HepG2 (cell line): ENCODE measurements around the gene SLC5A10. TPM values are rescaled to one million over a fixed set of nuclear protein-coding genes. Genes with fewer than 3 reads are reported as not detected.

Source experiments
- EP300 ChIP-seq, 3 experiments: sonication (generic) in 1 of 3; formaldehyde crosslinking in 1 of 3; IDR thresholded peaks; 2 replicates each; pipeline versions ENCODE4 v1.5.1 to v1.6.1; 2011 to 2020; ENCODE audit warnings: low read depth in 2 of 3, low read length in 2 of 3, borderline replicate concordance in 1 of 3, improper control_type of control experiment in 1 of 3, mild to moderate bottlenecking in 1 of 3, missing genetic modification reagents in 1 of 3, moderate library complexity in 1 of 3
- MEIS2 ChIP-seq: sonication (generic); formaldehyde crosslinking; IDR thresholded peaks from 2 replicates; pipeline ENCODE4 v1.9.0; 2021; ENCODE audit warnings: mild to moderate bottlenecking, missing genetic modification reagents
- ZFY ChIP-seq: sonication (generic); formaldehyde crosslinking; IDR thresholded peaks from 2 replicates; pipeline ENCODE4 v1.4.0; 2020; ENCODE audit warnings: missing genetic modification reagents
- ZMYM2 ChIP-seq: sonication (generic); formaldehyde crosslinking; IDR thresholded peaks from 2 replicates; pipeline ENCODE4 v1.8.0; 2022; ENCODE audit warnings: mild to moderate bottlenecking, missing genetic modification reagents
- ZNF570 ChIP-seq: sonication (generic); formaldehyde crosslinking; IDR thresholded peaks from 2 replicates; pipeline ENCODE4 v1.4.0; 2020; ENCODE audit warnings: mild to moderate bottlenecking, missing genetic modification reagents, borderline replicate concordance
- polyA plus RNA-seq, 8 experiments: library from polyadenylated mRNA; depleted of rRNA in 3 of 8; stranded (reverse) in 7 of 8; unstranded in 1 of 8; fragments of >200 nt; fragmentation: Illumina TruSeq in 4 of 8; extraction: Trizol in 4 of 8; gene quantifications; 2 replicates each; pipeline versions ENCODE4 v1.2.1 to v1.2.3, GENCODE V29; 2011 to 2016; ENCODE audit warnings: low read depth in 4 of 8, missing spikeins in 1 of 8, mixed read lengths in 1 of 8; ENCODE audit not compliant: insufficient read depth in 1 of 8
- total RNA-seq, 5 experiments: library from RNA; depleted of rRNA; stranded (reverse); fragments of >200 nt; fragmentation: Illumina TruSeq; extraction: Trizol; gene quantifications; 2 replicates each; pipeline ENCODE4 v1.2.3, GENCODE V29; 2016; ENCODE audit warnings: low read depth in 1 of 5
- TF ChIP-seq, protein P1 (sequence below), 2 experiments: sonication (generic) in 1 of 2; formaldehyde crosslinking in 1 of 2; IDR thresholded peaks; 2 replicates each; pipeline versions ENCODE4 v1.6.1 to v1.9.0; 2014 to 2022; ENCODE audit warnings: antibody characterized with exemption in 1 of 2, borderline replicate concordance in 1 of 2, inconsistent platforms in 1 of 2, low read depth in 1 of 2, missing genetic modification reagents in 1 of 2
- TF ChIP-seq, protein P2 (sequence below): sonication (generic); formaldehyde crosslinking; IDR thresholded peaks from 2 replicates; pipeline ENCODE4 v1.4.0; 2020; ENCODE audit warnings: low read depth, missing genetic modification reagents
- TF ChIP-seq, protein P3 (sequence below): sonication (generic); formaldehyde crosslinking; conservative IDR thresholded peaks from 2 replicates; pipeline ENCODE4 v1.8.0; 2022; ENCODE audit warnings: mild to moderate bottlenecking, moderate library complexity, missing genetic modification reagents
- TF ChIP-seq, protein P4 (sequence below): sonication (generic); formaldehyde crosslinking; IDR thresholded peaks from 2 replicates; pipeline ENCODE4 v1.4.0; 2020; ENCODE audit warnings: missing genetic modification reagents
- TF ChIP-seq, protein P5 (sequence below): sonication (generic); formaldehyde crosslinking; IDR thresholded peaks from 2 replicates; pipeline ENCODE4 v1.4.0; 2020; ENCODE audit warnings: mild to moderate bottlenecking, missing genetic modification reagents
- TF ChIP-seq, protein P6 (sequence below): sonication (generic); formaldehyde crosslinking; IDR thresholded peaks from 2 replicates; pipeline ENCODE4 v1.4.0; 2020; ENCODE audit warnings: mild to moderate bottlenecking, missing genetic modification reagents

Gene SLC5A10
- total and polyA plus RNA-seq, 2 of the 13 experiments (the other 11 are each of a cell fraction or from before 2014, with no cell fraction given) = 0.05 TPM; not detected in 1

DNA sequence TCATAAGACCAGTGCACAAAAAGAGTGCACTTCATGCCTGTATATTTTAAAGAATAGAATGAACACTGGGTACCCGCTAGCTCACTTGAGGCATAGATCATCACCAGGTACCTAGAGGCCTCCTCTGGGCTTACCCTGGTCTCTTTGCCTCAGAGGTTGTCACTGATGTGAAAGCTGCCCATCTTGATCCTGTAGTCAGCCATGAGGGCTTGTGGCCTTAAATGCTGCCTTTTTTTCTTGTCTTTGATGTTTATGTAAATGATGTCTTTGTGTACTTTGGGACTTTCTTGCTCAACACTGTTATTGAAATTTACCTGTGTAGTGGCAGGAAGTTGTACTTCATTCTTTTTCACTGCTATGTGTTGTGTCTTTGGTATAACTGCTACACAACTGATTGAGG is 26.8 kb upstream of the SLC5A10 start (continued):
- TF ChIP-seq ZMYM2 (CRISPR knock-in tag) (no peak), ZNF570 (CRISPR knock-in tag) (no peak), MEIS2 (no peak), ZFY (CRISPR knock-in tag) (no peak), EP300 (IDR thresholded peaks at IDR 0.05; ENCODE audit: low read depth in 2 of 2, low read length in 2 of 2) (peak in 1 of 2 experiments; percentile 71; a peak in 2 of 4 replicates), EP300 (CRISPR knock-in tag; IDR thresholded peaks at IDR 0.05; ENCODE audit: borderline replicate concordance) (no peak)
- TF ChIP-seq, protein P1, sequence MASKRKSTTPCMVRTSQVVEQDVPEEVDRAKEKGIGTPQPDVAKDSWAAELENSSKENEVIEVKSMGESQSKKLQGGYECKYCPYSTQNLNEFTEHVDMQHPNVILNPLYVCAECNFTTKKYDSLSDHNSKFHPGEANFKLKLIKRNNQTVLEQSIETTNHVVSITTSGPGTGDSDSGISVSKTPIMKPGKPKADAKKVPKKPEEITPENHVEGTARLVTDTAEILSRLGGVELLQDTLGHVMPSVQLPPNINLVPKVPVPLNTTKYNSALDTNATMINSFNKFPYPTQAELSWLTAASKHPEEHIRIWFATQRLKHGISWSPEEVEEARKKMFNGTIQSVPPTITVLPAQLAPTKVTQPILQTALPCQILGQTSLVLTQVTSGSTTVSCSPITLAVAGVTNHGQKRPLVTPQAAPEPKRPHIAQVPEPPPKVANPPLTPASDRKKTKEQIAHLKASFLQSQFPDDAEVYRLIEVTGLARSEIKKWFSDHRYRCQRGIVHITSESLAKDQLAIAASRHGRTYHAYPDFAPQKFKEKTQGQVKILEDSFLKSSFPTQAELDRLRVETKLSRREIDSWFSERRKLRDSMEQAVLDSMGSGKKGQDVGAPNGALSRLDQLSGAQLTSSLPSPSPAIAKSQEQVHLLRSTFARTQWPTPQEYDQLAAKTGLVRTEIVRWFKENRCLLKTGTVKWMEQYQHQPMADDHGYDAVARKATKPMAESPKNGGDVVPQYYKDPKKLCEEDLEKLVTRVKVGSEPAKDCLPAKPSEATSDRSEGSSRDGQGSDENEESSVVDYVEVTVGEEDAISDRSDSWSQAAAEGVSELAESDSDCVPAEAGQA (IDR thresholded peaks at IDR 0.05; ENCODE audit: low read depth) = no peak
- TF ChIP-seq, protein P1 (CRISPR knock-in tag; IDR thresholded peaks at IDR 0.05; ENCODE audit: borderline replicate concordance) = no peak
- TF ChIP-seq, protein P2, sequence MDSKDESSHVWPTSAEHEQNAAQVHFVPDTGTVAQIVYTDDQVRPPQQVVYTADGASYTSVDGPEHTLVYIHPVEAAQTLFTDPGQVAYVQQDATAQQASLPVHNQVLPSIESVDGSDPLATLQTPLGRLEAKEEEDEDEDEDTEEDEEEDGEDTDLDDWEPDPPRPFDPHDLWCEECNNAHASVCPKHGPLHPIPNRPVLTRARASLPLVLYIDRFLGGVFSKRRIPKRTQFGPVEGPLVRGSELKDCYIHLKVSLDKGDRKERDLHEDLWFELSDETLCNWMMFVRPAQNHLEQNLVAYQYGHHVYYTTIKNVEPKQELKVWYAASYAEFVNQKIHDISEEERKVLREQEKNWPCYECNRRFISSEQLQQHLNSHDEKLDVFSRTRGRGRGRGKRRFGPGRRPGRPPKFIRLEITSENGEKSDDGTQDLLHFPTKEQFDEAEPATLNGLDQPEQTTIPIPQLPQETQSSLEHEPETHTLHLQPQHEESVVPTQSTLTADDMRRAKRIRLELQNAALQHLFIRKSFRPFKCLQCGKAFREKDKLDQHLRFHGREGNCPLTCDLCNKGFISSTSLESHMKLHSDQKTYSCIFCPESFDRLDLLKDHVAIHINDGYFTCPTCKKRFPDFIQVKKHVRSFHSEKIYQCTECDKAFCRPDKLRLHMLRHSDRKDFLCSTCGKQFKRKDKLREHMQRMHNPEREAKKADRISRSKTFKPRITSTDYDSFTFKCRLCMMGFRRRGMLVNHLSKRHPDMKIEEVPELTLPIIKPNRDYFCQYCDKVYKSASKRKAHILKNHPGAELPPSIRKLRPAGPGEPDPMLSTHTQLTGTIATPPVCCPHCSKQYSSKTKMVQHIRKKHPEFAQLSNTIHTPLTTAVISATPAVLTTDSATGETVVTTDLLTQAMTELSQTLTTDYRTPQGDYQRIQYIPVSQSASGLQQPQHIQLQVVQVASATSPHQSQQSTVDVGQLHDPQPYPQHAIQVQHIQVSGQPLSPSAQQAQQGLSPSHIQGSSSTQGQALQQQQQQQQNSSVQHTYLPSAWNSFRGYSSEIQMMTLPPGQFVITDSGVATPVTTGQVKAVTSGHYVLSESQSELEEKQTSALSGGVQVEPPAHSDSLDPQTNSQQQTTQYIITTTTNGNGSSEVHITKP = no peak
- TF ChIP-seq, protein P3, sequence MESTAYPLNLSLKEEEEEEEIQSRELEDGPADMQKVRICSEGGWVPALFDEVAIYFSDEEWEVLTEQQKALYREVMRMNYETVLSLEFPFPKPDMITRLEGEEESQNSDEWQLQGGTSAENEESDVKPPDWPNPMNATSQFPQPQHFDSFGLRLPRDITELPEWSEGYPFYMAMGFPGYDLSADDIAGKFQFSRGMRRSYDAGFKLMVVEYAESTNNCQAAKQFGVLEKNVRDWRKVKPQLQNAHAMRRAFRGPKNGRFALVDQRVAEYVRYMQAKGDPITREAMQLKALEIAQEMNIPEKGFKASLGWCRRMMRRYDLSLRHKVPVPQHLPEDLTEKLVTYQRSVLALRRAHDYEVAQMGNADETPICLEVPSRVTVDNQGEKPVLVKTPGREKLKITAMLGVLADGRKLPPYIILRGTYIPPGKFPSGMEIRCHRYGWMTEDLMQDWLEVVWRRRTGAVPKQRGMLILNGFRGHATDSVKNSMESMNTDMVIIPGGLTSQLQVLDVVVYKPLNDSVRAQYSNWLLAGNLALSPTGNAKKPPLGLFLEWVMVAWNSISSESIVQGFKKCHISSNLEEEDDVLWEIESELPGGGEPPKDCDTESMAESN (CRISPR knock-in tag) = no peak
- TF ChIP-seq, protein P4, sequence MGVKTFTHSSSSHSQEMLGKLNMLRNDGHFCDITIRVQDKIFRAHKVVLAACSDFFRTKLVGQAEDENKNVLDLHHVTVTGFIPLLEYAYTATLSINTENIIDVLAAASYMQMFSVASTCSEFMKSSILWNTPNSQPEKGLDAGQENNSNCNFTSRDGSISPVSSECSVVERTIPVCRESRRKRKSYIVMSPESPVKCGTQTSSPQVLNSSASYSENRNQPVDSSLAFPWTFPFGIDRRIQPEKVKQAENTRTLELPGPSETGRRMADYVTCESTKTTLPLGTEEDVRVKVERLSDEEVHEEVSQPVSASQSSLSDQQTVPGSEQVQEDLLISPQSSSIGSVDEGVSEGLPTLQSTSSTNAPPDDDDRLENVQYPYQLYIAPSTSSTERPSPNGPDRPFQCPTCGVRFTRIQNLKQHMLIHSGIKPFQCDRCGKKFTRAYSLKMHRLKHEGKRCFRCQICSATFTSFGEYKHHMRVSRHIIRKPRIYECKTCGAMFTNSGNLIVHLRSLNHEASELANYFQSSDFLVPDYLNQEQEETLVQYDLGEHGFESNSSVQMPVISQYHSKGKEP = no peak
- TF ChIP-seq, protein P5, sequence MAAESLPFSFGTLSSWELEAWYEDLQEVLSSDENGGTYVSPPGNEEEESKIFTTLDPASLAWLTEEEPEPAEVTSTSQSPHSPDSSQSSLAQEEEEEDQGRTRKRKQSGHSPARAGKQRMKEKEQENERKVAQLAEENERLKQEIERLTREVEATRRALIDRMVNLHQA (CRISPR knock-in tag) = no peak
- TF ChIP-seq, protein P6, sequence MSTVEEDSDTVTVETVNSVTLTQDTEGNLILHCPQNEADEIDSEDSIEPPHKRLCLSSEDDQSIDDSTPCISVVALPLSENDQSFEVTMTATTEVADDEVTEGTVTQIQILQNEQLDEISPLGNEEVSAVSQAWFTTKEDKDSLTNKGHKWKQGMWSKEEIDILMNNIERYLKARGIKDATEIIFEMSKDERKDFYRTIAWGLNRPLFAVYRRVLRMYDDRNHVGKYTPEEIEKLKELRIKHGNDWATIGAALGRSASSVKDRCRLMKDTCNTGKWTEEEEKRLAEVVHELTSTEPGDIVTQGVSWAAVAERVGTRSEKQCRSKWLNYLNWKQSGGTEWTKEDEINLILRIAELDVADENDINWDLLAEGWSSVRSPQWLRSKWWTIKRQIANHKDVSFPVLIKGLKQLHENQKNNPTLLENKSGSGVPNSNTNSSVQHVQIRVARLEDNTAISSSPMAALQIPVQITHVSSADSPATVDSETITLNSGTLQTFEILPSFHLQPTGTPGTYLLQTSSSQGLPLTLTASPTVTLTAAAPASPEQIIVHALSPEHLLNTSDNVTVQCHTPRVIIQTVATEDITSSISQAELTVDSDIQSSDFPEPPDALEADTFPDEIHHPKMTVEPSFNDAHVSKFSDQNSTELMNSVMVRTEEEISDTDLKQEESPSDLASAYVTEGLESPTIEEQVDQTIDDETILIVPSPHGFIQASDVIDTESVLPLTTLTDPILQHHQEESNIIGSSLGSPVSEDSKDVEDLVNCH (CRISPR knock-in tag) = no peak
